B cell (primary cell): ENCODE data around the gene SPRR3. TPM values are rescaled to one million over a fixed set of nuclear protein-coding genes. Genes with fewer than 3 reads are reported as not detected.

ENCODE experiments used
- ATAC-seq: fragments of 200-7000 bp; cut with Tn5 transposase; one replicate; pipeline ENCODE4 v1.10.0; 2021; ENCODE audit warnings: low read depth, mild to moderate bottlenecking, moderate number of reproducible peaks, moderate library complexity
- CTCF ChIA-PET: fragments of 350-600 bp; sonication (Branson Sonifier 250); formaldehyde crosslinking; loops from one replicate; lab custom pipeline; 2021; ENCODE audit warnings: antibody characterized with exemption, inconsistent platforms; lab: Charles Lee
- POLR2A ChIA-PET: fragments of 350-600 bp; sonication (Branson Sonifier 250); formaldehyde crosslinking; loops from one replicate; lab custom pipeline; 2021; ENCODE audit warnings: antibody characterized with exemption; lab: Charles Lee
- DNase-seq: peaks from one replicate; pipeline ENCODE4 v3.0.0; 2013
- H2AFZ ChIP-seq: 2 replicates; pipeline ENCODE4 v1.6.1; 2012; ENCODE audit warnings: mild to moderate bottlenecking, low read depth, low read length; ENCODE audit not compliant: insufficient read depth, poor library complexity, severe bottlenecking
- H3K27ac ChIP-seq, 2 donors: 1 replicate in 1 of 2; 2 replicates in 1 of 2; pipeline ENCODE4 v1.5.1; 2012 to 2013; ENCODE audit warnings: low read length in 2 of 2, mild to moderate bottlenecking in 2 of 2, moderate library complexity in 1 of 2
- H3K27me3 ChIP-seq, 4 experiments: fragments of 200-600 bp in 1 of 4; sonication (generic) in 1 of 4; replicated peaks in 1 of 4; 1 replicate in 2 of 4; 2 replicates in 2 of 4; pipeline versions ENCODE4 v1.6.1 to v1.7.0; 2013 to 2016; ENCODE audit warnings: low read length in 3 of 4, mild to moderate bottlenecking in 2 of 4, mixed read lengths in 1 of 4, moderate library complexity in 1 of 4; ENCODE audit not compliant: insufficient read depth in 4 of 4, control insufficient read depth in 3 of 4; ENCODE audit errors: control extremely low read depth in 1 of 4
- H3K36me3 ChIP-seq, 2 experiments: replicated peaks in 1 of 2; 1 replicate in 1 of 2; 2 replicates in 1 of 2; pipeline versions ENCODE4 v1.6.1 to v1.7.1; 2013; ENCODE audit warnings: low read length in 1 of 2; ENCODE audit not compliant: insufficient read depth in 2 of 2, control insufficient read depth in 1 of 2; ENCODE audit errors: control extremely low read depth in 1 of 2, extremely low read depth in 1 of 2
- H3K4me1 ChIP-seq, 2 donors: fragments of 200-600 bp in 1 of 2; sonication (generic) in 1 of 2; 1 replicate in 1 of 2; 2 replicates in 1 of 2; pipeline versions ENCODE4 v1.5.1 to v1.6.1; 2013 to 2017; ENCODE audit warnings: low read length in 2 of 2; ENCODE audit not compliant: control insufficient read depth in 2 of 2, insufficient read depth in 2 of 2
- H3K4me2 ChIP-seq: replicated peaks from 2 replicates; pipeline ENCODE3; 2012; ENCODE audit warnings: mild to moderate bottlenecking, low read depth, low read length; ENCODE audit not compliant: poor library complexity, severe bottlenecking
- H3K4me3 ChIP-seq, 5 experiments: fragments of 200-600 bp in 1 of 5; sonication (generic) in 1 of 5; 1 replicate in 3 of 5; 2 replicates in 2 of 5; pipeline versions ENCODE4 v1.5.1 to v1.7.0; 2011 to 2016; ENCODE audit warnings: low read length in 4 of 5, mild to moderate bottlenecking in 4 of 5, low read depth in 2 of 5, control low read depth in 1 of 5, moderate library complexity in 1 of 5; ENCODE audit not compliant: insufficient read depth in 1 of 5; ENCODE audit errors: control extremely low read depth in 1 of 5, extremely low read depth in 1 of 5
- H3K79me2 ChIP-seq: fragments of 200-600 bp; sonication (generic); one replicate; pipeline ENCODE4 v1.6.0; 2016; ENCODE audit warnings: low read length; ENCODE audit not compliant: control insufficient read depth, insufficient read depth
- H3K9ac ChIP-seq: fragments of 200-600 bp; sonication (generic); 2 replicates; pipeline ENCODE4 v1.6.1; 2017; ENCODE audit warnings: mild to moderate bottlenecking, low read length, moderate library complexity
- H3K9me3 ChIP-seq, 3 donors: one replicate each; pipeline versions ENCODE4 v1.6.1 to v1.7.1; 2013; ENCODE audit warnings: low read length in 2 of 3; ENCODE audit not compliant: control insufficient read depth in 2 of 3, insufficient read depth in 1 of 3; ENCODE audit errors: control extremely low read depth in 1 of 3
- H4K20me1 ChIP-seq: 2 replicates; pipeline ENCODE4 v1.6.0; 2012; ENCODE audit warnings: mild to moderate bottlenecking, low read length; ENCODE audit not compliant: insufficient read depth, control insufficient read depth, poor library complexity, severe bottlenecking
- H3K27ac Mint-ChIP-seq: one replicate; pipeline ENCODE4 v1.8.0; 2021; ENCODE audit warnings: mixed read lengths
- H3K27me3 Mint-ChIP-seq: one replicate; pipeline ENCODE4 v1.8.0; 2021; ENCODE audit warnings: mixed read lengths
- H3K4me1 Mint-ChIP-seq: one replicate; pipeline ENCODE4 v1.8.0; 2021; ENCODE audit warnings: mixed read lengths
- H3K4me3 Mint-ChIP-seq: one replicate; pipeline ENCODE4 v1.8.0; 2021; ENCODE audit warnings: mixed read lengths
- H3K9me3 Mint-ChIP-seq: one replicate; pipeline ENCODE4 v1.8.0; 2022; ENCODE audit warnings: mixed read lengths; ENCODE audit not compliant: insufficient read depth
- CTCF ChIP-seq: fragments of 200-600 bp; IDR thresholded peaks from one replicate; pipeline ENCODE4 v1.8.0; 2022; ENCODE audit warnings: antibody characterized with exemption, mild to moderate bottlenecking
- EZH2 ChIP-seq: IDR thresholded peaks from 2 replicates; pipeline ENCODE4 v1.6.1; 2012; ENCODE audit warnings: borderline replicate concordance, low read depth, mild to moderate bottlenecking, moderate library complexity, low read length; ENCODE audit not compliant: insufficient read depth, poor library complexity, severe bottlenecking
- WGBS: methylation state at CpG from one replicate; pipeline ENCODE4 v1.1.5; 2013; ENCODE audit warnings: missing lambda C conversion rate; ENCODE audit not compliant: insufficient coverage; 5-methylcytosine and 5-hydroxymethylcytosine counted together
- intact Hi-C: fragments of 100-400 bp; cut with micrococcal nuclease; formaldehyde crosslinking; loops from one replicate; pipeline ENCODE4 v1.10.0; 2022
- polyA plus RNA-seq: library from polyadenylated mRNA; depleted of rRNA; stranded (reverse); fragments of >200 nt; gene quantifications from 2 replicates; pipeline ENCODE4 v1.2.3, GENCODE V29; 2012
- total RNA-seq, 2 donors: library from RNA; stranded (reverse); fragments of 120-200 nt in 1 of 2; gene quantifications; 1 replicate in 1 of 2; 2 replicates in 1 of 2; pipeline versions ENCODE4 v1.2.3 to v1.2.4, GENCODE V29; 2013 to 2022

SPRR3 gene
- total and polyA plus RNA-seq, 2 donors (not counting 1 experiment from before 2014, with no cell fraction given), result not detected

- no peak overlapping the region for H2AFZ ChIP-seq
- Mint-ChIP-seq H3K4me1 (peaks cover 11% of the 10 kb centered on the region), H3K9me3 (no peaks in the 10 kb centered on the region), H3K27ac (no peak overlapping the region), H3K4me3 (no peak overlapping the region), H3K27me3 (peaks cover 25% of the 10 kb centered on the region)
- H3K4me1 ChIP-seq, result peaks cover 7 to 10% of the 10 kb centered on the region in 2 donors
- H3K27me3 ChIP-seq, result peaks cover 0 to 3% (median 0%) of the 10 kb centered on the region in 4 experiments
- no peak overlapping the region for H3K27ac ChIP-seq
- TF ChIP-seq EZH2, result no peak
- TF ChIP-seq CTCF, result no peak
- 56% methylated on average over 6 of the region's 10 CpGs for WGBS
- H4K20me1 ChIP-seq, result no peaks in the 10 kb centered on the region
- POLR2A ChIA-PET, result no interaction called here
- H3K9me3 ChIP-seq, result no peaks in the 10 kb centered on the region
- no peaks in the 10 kb centered on the region for H3K79me2 ChIP-seq
- no peaks in the 10 kb centered on the region for H3K36me3 ChIP-seq
- CTCF ChIA-PET, result no interaction called here
- intact Hi-C loops, result no loop called here
- DNase-seq, result no peak
- H3K4me2 ChIP-seq, result no peak overlapping the region
- no peak overlapping the region for H3K4me3 ChIP-seq
- no peak for ATAC-seq
- H3K9ac ChIP-seq, result no peak overlapping the region
Measured at GRCh38 chr1:152960452-152961044, 41.0 kb upstream of the SPRR3 start.

DNA sequence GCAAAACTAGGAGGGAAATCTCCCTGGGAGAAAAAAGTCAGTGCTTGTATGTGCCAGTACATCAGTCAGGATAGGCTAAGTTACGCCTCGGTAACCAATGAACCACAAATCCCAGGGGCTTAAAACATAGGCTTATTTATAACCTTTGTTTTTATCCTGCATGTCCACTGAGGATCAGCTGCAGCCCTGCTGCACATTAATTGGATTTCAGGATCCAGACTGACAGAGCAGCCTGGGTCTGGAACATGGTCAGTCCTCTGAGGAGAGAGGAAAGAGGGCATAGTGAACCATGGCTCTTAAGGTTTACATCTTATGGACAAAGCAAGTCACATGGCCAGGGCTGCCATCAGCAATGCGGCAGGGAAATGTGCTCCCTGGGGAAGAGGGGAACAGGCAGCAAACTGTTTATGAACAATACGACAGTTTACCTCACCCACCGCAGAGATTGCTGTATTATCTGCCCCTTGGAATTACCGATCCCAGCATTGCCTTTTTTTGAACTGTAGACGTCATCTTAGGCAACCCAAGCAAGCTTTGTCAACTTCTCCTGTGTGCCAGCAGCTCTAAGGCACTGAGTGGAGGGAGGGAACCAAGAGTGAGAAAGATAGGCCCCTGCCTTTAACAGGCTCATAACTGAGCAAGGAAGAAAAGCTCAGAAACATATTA is 40.2 kb upstream of the SPRR3 start:
- no peaks in the 10 kb centered on the region for H3K79me2 ChIP-seq
- peaks cover 7 to 10% of the 10 kb centered on the region in 2 donors for H3K4me1 ChIP-seq
- peaks cover 26% of the 10 kb centered on the region for H3K27me3 Mint-ChIP-seq
- no peak for DNase-seq
- H3K4me2 ChIP-seq, result no peak overlapping the region
- ChIA-PET POLR2A (no interaction called here), CTCF (no interaction called here)
- H3K9ac ChIP-seq, result no peak overlapping the region
- H3K9me3 Mint-ChIP-seq, result no peaks in the 10 kb centered on the region
- H3K4me3 Mint-ChIP-seq, result no peak overlapping the region
- TF ChIP-seq CTCF (no peak), EZH2 (no peak)
- H4K20me1 ChIP-seq, result no peaks in the 10 kb centered on the region
- H3K4me1 Mint-ChIP-seq, result peaks cover 11% of the 10 kb centered on the region
- H3K36me3 ChIP-seq, result no peaks in the 10 kb centered on the region
- intact Hi-C loops, result no loop called here
- WGBS, result 7% methylated on average over 3 of the region's 7 CpGs
- H3K27me3 ChIP-seq, result peaks cover 0 to 3% (median 0%) of the 10 kb centered on the region in 4 experiments
- H3K27ac ChIP-seq, result no peak overlapping the region
- no peak overlapping the region for H3K27ac Mint-ChIP-seq
- ATAC-seq, result no peak
- no peak overlapping the region for H2AFZ ChIP-seq
- H3K9me3 ChIP-seq, result no peaks in the 10 kb centered on the region
- H3K4me3 ChIP-seq, result no peak overlapping the region
